Breast epithelium (tissue), 3 donors: ENCODE measurements around the gene MSANTD1.

ENCODE experiments used
- POLR2A ChIP-seq: fragments of 450-650 bp; IDR thresholded peaks from one replicate; pipeline ENCODE4 v1.6.1; 2016; ENCODE audit warnings: antibody characterized with exemption, mild to moderate bottlenecking, moderate library complexity
- POLR2AphosphoS5 ChIP-seq, 3 donors: sonication (generic); formaldehyde crosslinking; IDR thresholded peaks; one replicate each; pipeline ENCODE4 v1.6.1; 2017; ENCODE audit warnings: antibody characterized with exemption in 3 of 3
- TF ChIP-seq, protein P1 (sequence below), 3 donors: fragments of 450-650 bp; IDR thresholded peaks; one replicate each; pipeline ENCODE4 v1.5.1; 2016 to 2017; ENCODE audit warnings: antibody characterized with exemption in 3 of 3, mild to moderate bottlenecking in 3 of 3, moderate library complexity in 3 of 3

DNA sequence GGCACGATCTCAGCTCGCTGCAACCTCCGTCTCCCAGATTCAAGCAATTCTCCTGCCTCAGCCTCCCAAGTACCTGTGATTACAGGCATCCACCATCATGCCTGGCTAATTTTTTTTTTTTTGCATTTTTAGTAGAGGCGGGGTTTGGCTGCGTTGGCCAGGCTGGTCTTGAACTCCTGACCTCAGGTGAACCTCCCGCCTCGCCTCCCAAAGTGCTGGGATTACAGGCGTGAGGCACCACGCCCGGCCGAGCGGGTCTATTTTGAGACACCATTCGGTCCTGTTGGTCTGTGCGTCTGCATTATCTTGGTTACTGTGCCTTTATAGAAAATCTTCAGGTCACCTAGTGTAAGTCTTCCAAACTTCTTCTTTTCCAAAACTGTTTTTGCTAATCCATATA is 22.2 kb downstream of the MSANTD1 start:
- TF ChIP-seq, protein P1, sequence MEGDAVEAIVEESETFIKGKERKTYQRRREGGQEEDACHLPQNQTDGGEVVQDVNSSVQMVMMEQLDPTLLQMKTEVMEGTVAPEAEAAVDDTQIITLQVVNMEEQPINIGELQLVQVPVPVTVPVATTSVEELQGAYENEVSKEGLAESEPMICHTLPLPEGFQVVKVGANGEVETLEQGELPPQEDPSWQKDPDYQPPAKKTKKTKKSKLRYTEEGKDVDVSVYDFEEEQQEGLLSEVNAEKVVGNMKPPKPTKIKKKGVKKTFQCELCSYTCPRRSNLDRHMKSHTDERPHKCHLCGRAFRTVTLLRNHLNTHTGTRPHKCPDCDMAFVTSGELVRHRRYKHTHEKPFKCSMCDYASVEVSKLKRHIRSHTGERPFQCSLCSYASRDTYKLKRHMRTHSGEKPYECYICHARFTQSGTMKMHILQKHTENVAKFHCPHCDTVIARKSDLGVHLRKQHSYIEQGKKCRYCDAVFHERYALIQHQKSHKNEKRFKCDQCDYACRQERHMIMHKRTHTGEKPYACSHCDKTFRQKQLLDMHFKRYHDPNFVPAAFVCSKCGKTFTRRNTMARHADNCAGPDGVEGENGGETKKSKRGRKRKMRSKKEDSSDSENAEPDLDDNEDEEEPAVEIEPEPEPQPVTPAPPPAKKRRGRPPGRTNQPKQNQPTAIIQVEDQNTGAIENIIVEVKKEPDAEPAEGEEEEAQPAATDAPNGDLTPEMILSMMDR (IDR thresholded peaks at IDR 0.05) = no peak
- TF ChIP-seq POLR2A = no peak
- TF ChIP-seq POLR2AphosphoS5 (IDR thresholded peaks at IDR 0.05) = no peak
